Activated CD8-positive, alpha-beta memory T cell treated with anti-CD3 and anti-CD28 coated beads for 24 hours (primary cell): ENCODE results near the gene CAPSL.
"Not testable (repeated sequence)": the region's sequence is repeated elsewhere in the genome, so short reads cannot be mapped to it uniquely, and the experiment has no call there.

Experiments
- DNase-seq: peaks from one replicate; pipeline ENCODE4 v3.0.0-alpha.2; 2020

Gene CAPSL

DNA sequence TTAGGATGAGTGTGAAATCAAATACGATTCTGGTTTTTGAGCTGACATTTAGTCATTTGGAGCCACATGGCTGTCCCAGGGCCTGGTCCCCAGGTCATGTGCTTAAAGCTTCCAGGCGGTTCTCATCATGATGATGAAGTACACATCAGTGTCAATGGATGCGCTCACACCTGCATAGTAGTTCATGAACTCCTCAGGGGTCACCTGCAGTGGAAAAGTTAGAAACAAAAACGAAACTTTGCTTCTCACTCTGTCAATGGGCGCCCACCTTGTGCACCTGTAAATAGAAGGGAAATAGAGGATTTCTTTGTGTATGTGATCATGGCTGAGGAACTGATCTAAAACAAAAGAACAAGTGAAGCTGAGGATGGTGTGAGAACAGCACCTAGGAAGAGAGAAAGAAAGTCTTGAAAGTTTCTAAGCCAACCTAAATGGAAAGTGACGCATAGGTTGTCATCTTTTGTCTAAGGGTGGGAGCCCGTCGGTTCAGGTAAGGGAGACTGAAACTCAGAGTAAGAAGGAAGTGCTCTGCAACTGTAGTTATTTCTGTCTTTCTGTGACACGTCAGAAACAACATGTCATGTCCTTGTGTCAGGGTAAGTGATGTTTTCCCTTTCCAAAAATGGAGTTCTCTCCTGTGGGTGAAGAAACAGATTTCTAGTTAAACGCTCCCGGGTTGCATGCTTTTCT, 33.8 kb downstream of the CAPSL start:
- DNase-seq: no peak

DNA sequence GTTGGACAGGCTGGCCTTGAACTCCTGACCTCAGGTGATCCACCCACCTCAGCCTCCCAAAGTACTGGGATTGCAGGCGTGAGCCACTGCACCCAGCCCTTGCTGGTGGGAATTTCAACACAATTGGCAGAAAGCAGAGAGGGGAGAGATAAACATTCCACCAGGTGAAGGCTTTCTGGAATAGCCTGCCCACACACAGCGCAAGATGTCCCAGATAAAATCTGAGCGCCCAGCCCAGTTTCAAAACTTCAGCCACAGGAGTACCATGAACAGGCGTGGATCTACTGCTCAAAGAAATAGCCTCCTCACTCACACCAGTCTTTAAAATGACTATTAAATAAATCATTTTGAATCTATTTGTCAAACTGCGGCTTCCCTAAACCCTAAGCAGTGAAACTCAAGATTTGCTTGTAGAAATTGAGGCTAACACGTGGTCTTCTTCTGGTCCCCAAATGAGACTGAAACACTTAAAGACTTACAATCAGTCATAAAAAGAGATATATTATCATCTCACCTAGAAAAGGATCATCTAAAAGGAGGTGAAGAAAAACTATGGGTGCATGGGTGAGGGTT, 34.7 kb downstream of the CAPSL start:
- no peak for DNase-seq

DNA sequence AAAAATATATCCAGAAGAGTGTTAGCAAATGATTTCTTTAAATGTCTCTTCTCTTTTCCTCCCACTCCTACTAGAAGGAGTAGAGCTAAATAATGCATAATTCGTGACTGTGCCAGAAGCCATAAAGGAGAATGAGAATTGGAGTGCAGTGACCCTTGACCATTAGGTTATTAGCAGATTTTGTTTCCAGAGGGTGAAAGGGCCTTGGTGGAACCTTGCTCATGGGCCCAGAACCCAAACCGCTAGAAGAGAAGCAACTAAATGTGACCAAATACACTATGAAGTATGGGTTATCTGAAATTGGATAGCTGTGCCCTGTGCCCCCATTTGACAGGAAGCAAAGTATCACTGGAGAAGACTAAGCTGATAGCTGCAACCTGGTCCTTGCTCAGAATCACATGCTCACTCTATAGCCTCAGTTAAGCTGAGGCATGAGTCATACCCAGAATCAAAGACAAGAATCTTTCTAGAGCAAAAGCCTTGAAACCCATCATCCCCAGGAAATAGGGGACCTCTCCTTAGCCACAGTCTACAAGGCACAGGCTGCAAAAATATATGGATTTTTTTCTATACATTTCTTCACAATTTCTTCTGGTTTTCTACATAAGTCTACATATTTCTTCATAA, 36.3 kb downstream of the CAPSL start:
- no peak for DNase-seq

DNA sequence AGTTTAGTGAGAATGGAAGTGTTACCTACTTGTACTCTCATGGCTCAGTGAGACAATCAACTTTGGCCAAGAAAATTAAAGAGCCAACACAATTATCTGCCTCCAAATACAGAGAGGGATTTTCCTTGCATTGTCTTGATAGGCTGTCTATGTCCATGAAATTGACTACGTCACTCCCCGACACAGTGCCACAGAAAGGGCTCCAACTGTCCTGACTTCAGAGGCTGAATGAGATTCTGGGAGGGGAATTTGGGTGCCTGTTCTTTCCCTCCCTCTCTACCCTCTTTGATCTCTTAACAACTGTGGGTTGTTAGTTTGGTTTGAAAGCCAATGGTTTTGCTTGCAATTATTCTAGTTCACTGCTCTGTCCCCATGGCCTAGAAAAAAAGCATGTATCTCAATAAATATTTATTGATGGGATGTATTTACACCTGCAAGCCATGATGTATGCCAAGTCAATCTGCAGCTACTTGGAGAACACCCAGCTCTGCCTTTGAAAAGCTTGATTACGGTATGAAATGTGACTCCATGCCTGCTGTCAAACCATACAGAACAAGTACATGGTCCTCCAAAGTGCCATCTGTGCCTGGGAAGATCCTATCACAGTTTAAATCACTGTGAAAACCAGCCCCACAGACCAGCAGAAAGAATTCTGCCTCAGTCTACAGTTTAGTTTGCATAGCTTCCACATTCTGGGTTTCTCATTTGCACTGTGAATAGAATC, 37.3 kb downstream of the CAPSL start:
- no peak for DNase-seq

GRCh38 chr5:35899800-35900199, 38.6 kb downstream of the CAPSL start:
- no peak for DNase-seq

DNA sequence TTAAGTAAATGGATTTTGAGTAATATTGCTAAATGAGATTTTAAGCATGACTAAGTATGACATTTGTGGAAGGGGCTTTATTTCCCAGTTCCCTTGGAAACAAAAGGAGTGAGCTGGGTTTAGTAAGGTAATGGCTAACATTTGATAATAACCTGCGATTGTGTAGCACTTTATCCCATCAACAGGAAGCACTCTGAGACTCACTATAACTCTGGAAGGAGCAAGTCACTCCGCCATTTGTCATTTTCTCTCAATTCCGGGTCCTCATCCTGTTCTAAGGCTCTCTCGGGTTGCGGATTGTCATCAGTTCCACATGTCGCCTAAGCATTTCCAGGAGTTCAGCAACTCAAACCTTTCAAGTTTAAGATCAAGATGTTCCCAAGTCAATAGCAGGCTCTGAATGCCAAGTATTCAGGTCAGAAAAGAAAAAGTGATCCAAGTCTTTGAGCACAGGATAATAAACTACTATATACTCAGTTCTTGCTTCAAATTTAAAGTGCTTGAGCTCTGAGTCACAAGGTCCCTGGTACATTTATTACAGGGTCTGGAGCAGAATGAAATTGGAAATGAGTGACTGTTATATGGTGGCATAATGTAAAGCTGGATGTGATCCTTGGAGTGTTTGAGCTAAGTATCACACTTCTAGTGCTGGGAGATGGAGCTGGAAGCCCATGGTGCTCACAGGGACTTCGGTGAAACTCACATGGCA, 39.3 kb downstream of the CAPSL start:
- no peak for DNase-seq

DNA sequence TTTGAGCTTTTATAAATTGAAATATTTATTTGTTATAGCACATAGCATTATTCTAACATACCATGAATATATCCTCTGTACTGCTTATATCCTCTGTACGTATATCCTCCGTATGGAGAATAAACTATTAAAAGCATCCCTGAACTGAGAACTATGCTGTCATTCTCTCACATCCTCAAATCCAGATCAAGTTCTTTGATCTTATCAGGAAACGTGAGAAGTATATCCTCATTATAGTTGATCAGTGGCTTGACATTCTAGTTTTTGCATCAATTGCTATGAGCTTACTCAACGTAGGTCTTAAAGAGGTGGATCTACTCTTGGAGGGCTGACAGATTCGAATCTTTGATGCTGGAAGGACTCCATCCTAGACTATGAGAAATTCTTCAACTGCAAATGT, 44.3 kb downstream of the CAPSL start:
- no peak for DNase-seq

GRCh38 chr5:35892799-35893198, 45.6 kb downstream of the CAPSL start:
- DNase-seq: not testable (repeated sequence)

GRCh38 chr5:35890021-35891020, 48.1 kb downstream of the CAPSL start:
- no peak for DNase-seq

DNA sequence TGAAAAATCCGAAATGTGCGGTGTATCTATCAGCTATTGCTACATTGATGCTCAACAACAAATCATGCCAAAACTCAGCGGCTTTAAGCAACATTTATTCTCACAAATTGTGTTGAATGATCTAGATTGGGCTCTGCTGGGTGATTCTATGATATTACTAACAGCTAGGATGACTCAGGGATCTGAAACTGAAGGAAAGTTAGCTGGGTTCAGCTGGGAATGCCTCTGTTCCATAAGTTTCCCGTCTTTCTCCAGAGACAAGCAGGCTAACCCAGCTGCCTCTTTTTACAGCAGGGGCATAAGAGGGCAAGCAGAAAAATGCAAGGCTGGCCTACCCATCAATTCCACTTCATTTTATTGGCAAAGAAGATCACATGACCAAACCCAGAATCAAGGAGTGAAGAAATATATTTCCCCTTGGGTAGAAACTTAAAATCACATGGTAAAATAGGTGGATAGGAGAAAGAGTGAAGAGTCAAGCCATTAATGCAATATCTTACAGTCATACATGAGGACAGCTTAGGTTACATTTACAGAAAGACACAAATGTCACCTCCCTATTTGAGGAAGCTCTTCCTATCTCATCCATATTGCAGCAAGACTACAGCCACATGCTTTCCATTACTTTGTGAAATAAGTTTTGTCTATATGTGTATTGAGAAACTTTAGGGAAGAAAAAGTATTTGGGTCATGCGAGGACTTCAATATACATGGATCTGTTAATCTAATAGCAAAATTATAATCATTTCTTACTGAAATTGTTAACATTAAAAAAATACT, 50.9 kb downstream of the CAPSL start:
- no peak for DNase-seq

DNA sequence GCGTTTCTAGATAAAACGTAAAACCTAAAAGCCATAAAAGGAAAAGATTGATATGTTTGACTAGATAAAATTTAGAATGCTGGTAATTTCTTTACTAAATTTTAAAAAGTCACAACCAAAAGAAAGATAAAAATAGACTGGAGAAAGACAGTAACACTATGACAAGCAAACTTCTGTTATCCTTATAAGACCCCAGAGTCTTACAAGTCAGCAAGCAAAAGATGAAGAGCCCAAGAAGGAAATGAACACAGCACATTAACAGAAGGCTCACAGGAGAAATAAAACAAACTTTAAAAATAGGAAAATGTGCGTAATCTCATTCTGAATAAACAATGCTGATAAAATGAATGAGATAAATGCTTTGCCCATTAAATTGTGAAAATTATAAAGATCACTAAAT, 52.0 kb downstream of the CAPSL start:
- DNase-seq: no peak

DNA sequence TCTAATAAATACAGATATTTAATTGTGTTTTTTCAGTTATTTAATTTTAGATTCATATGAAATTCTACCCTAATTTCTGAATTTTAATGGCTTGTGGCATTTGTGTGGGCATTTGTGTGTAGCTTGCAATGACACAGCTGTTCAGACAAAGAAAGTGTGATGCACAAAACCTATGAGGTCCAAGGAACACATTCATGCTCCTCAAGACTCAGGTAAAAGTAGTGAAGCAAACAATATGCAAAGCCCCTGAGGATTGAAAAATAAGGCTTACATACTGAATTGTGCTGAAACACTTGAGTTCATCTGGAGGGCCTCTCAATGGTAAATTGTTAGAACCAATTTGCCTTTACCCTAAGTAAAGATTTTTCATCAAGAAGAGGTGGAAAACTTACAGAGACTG, 53.6 kb downstream of the CAPSL start:
- DNase-seq: no peak

- DNase-seq: no peak
Observed at GRCh38 chr5:35884191-35884769, 54.1 kb downstream of the CAPSL start.

DNA sequence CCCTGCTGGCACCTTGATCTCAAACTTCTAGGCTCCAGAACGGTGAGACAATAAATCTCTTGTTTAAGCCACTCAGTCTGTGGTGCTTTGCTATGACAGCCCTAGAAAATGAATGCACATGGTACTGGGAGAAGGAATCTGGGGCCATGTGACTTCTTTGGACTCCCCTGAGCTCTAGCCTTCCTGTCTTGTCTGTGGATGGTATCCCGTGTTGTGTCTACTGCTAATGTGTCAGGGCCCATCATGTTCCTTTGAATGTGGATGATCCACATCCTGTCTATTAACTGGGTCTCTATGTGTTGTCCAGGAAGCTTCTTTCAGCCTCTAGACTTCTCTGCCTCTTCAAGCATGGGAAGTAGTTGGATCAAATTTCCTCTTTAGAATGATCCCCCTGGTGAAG, 56.7 kb downstream of the CAPSL start:
- DNase-seq: no peak

- no peak for DNase-seq
Observed at GRCh38 chr5:35880156-35880555, 58.3 kb downstream of the CAPSL start.

DNA sequence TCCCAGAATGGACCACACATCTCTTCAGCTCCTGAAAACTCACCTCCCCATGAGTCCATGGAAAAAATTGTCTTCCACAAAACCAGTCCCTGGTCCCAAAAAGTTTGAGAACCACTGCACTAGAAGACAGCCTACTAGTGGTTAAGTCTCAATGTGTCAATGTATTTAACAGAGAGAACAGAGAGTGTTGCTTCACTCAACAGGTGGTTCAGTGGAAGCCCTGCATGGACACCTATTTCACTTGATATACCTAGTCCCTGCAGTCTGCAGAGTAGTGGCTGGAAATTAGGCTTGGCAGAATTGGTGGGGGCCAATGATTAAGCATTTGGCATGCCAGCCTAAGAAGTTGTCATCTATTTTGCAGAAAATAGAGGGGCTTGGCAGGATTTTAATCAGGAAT, 58.8 kb downstream of the CAPSL start:
- no peak for DNase-seq

- DNase-seq: no peak
Observed at GRCh38 chr5:35879096-35879495, 59.3 kb downstream of the CAPSL start.

- no peak for DNase-seq
Observed at GRCh38 chr5:35878079-35878478, 60.3 kb downstream of the CAPSL start.

GRCh38 chr5:35877655-35878054, 60.8 kb downstream of the CAPSL start:
- DNase-seq: no peak

- DNase-seq: no peak
Observed at GRCh38 chr5:35876922-35877321, 61.5 kb downstream of the CAPSL start.

GRCh38 chr5:35876454-35876853, 62.0 kb downstream of the CAPSL start:
- no peak for DNase-seq
